SHP77 (cell line): Measurements from ENCODE around the gene KIF3C.
"Not testable (repeated sequence)": the region's sequence is repeated elsewhere in the genome, so short reads cannot be mapped to it uniquely, and the experiment has no call there.

Experiments
- DNase-seq, 2 experiments: peaks; one replicate each; lab custom pipeline; 2025; lab: John Stamatoyannopoulos, UW

Gene KIF3C

DNA sequence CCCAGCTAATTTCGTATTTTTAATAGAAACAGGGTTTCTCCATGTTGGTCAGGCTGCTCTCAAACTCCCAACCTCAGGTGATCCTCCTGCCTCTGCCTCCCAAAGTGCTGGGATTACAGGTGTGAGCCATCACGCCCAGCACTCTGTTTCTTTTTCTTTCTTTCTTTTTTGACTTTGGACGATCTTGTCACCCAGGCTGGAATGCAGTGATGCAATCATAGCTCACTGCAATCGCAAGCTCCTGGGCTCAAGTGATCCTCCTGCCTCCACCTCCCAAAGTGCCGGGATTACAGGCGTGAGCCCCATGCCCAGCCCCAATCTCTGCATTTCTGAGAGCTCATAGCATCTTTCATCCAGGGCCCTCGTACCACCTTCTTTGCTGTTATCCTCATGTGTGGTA is 17.1 kb upstream of the KIF3C start:
- DNase-seq = not testable (repeated sequence)

DNA sequence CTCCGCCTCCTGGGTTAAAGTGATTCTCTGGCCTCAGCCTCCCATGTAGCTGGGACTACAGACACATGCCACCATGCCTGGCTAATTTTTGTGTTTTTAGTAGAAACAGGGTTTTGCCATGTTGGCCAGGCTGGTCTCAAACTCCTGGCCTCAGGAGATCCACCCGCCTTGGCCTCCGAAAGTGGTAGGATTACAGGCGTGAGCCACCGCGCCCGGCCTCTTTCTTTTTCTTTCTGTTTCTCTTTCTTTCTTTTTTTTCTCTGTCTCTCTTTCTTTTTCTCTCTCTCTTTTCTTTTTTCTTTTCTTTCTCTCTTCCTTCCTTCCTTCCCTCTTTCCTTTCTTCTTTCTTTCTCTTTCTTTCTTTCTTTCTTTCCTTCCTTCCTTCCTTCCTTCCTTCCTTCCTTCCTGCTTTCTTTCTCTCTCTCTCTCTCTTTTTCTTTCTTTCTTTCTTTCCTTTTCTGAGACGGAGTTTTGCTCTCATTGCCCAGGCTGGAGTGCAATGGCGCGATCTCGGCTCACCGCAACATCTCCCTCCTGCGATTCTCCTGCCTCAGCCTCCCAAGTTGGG is 16.6 kb upstream of the KIF3C start:
- not testable (repeated sequence) for DNase-seq

DNA sequence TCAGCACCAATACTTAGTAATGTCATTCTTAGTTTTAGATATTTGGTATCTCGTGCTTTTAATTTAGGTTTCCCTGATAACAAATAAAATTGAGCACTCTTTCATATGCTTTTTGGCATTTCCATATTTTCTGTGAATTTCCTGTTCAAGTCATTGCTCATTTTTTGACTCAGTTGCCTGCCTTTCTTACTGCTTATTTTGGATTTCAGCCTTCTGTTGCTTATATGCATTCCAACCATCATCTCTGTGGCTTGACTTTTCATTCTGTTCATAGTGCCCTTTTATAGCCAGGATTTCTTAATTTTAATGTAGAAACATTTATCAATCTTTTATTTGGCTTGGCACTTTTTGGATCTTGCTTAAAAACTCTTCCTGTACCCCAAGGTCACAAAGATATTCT is 14.5 kb upstream of the KIF3C start:
- DNase-seq = no peak

DNA sequence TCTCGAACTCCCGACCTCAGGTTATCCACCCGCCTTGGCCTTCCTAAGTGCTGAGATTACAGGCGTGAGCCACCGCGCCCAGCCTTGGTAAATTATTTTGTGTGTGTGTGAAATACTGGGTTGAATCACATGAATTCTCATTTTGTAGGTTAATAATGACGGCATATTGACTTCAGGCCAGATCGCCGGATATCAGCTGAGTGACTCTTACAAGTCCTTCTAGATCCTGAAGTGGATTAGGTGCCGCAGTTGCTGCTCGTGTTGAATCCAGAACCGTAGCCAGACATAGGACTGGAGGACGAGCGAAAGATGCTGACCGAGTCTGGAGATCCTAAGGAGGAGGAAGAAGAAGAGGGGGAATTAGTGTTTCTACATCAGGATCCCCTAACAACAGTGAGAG is 12.2 kb upstream of the KIF3C start:
- no peak for DNase-seq

DNA sequence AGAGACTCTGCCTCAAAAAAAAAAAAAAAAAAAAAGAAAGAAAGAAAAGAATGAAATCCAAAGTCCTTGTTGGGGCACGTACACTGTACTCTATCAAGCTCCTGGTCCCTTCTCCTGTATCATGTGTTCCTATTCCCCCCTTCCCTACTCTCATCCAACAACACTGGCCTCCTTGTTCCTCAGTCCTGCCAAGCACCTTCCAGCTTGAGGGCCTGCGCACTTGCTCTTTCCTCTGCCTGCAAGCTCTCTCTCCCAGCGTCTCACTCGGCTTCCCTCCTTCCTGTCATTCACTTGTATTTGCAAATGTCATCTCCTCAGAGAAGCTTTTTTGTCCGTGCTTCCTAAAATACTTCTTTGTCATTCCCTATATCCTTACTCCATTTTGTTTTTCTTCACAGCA is 10.8 kb upstream of the KIF3C start:
- DNase-seq = no peak

DNA sequence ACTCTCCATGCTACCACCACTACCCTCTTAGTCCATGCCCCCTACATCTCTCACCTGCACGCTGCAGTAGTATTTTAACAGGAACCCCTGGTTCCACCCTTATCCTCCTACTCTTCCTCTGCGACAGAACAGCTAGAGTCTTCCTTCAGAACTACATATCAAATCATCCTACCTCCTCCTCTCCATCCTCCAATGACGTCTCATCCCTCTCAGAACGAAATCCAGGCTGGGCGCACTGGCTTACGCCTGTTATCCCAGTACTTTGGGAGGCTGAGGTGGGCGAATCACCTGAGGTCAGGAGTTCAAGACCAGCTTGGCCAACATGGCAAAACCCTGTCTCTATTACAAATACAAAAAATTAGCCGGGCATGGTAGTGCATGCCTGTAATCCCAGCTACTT is 10.3 kb upstream of the KIF3C start:
- DNase-seq = no peak

DNA sequence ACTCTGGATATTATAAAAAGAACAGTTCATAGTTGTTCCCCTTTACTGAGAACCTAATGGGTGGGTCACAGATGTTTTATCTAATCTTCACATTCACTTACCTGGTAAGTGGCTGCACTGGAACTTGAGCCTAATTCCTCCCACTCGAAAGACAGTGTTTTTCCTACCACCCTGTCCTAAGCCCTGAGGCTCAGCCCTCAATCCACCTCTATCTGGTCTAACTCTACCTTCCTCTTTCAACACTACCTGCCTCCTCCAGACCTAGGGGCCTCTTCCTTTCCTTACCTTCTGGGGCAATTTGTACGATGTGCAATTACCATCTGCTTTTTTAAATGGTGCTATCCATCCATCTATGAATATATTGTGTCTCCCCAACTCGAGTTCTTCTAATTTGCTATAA is 9.7 kb upstream of the KIF3C start:
- no peak for DNase-seq

DNA sequence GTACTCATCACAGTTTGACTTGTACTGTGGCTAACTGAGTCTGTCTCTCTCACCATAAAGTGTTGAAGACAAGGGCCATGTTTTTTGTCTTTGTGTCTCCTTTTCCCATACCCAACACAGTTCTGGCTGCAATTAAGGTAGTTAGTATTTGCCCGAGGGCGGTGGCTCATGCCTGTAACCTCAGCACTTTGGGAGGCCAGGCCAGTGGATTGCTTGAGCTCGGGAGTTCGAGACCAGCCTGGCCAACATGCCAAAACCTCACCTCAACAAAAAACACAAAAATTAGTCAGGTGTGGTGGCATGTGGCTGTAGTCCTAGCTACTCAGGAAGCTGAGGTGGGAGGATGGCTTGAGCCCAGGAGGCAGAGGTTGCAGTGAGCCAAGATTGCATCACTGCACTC is 6.9 kb upstream of the KIF3C start:
- no peak for DNase-seq

DNA sequence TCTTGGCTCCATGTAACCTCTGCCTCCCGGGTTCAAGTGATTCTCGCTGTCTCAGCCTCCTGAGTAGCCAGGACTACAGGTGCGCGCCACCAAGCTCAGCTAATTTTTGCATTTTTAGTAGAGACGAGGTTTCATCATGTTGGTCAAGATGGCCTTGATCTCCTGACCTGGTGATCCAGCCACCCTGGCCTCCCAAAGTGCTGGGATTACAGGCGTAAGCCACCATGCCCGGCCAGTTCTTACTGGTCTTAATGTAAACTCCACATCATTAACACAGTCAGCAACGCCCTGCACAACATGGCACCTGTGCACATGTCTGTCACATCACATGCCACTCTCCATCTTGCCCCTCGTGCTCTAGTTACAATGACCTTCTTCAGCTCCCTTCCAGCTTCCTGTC is 5.8 kb upstream of the KIF3C start:
- no peak for DNase-seq

DNA sequence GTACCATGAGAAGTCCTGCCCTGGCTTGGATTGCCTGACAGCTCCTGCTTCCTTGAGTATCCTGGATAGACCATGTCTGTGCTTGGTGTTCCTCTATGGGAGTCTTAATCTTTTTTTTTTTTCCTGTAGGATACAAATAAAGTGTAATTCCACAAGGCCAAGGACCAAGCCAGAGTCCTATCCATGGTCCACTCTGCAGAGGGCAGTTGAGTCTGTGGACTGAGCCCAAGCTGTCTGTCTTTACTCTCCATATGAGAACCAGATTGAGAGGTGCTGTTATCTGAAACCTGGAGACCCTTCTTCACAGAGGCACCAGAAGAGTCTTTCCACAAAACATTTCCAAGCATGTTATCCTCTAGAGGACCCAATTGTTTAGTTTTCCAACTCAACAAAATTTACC is 1.4 kb upstream of the KIF3C start:
- DNase-seq = no peak

DNA sequence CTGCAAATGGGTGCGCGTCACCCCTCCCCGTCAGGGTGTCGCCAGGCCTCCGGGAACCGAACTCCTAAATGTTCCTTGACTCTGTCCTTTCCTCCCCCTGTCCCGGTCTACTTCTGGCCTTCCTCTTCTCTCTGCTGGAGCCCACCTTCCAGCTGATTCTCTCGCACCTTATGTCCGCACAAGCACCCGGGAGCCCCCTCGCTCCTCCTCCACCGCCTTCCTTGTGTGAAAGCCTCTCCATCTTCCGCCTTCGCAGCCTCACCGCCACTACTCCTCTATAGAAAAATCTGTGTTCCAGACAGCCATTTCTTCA is 627 bp upstream of the KIF3C start:
- DNase-seq = no peak

DNA sequence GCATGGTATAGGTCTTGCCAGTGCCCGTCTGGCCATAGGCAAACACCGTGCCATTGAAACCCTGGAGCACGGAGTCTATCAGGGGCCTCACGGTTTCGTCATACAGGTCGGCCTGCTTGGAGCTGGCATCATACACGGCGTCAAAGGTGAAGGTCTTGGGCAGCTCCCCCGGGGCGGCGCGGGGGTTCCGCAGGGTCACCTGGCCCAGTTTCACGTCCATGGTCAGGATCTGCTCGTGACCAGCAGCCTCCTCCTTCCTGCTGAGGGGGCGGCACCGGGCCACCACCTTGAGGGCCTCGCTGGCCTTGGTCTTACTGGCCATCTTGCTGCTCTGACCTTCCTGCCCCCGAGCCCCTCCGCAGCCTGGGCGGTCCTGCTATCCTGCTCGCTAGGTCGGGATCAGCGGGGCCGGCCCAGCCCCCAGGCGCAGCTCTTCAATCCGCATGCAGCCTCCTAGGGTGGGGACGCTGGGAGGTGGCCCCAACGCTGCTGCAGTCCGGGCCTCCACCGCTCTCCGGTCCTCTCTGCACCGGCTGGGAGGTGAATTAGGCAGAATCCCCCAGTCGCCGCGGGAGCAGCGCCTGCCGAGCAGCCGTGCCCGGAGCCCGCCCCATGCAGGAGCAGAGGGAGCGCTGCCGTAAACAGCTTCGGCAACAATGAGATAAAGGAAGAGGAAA is 563 bp downstream of the KIF3C start:
- DNase-seq = no peak

DNA sequence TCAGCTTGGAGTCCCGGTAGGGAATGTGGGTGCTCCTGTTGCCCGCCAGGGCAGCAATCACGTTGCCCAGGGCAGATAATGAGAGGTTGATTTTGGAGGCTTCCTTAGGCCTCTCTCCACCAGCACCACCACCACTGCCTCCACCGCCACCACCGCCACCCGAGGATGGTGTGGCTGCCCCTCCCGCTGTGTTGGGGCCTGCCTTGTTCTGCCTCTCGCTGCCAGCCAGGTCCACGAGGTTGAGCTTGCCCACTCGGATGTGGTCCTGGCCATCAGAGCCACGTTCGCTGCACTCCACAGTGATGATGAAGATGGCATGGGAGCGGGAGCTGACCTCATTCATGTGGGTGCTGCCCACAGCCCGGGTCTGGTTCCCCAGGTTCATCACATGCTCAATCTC is 1.3 kb downstream of the KIF3C start:
- no peak for DNase-seq

DNA sequence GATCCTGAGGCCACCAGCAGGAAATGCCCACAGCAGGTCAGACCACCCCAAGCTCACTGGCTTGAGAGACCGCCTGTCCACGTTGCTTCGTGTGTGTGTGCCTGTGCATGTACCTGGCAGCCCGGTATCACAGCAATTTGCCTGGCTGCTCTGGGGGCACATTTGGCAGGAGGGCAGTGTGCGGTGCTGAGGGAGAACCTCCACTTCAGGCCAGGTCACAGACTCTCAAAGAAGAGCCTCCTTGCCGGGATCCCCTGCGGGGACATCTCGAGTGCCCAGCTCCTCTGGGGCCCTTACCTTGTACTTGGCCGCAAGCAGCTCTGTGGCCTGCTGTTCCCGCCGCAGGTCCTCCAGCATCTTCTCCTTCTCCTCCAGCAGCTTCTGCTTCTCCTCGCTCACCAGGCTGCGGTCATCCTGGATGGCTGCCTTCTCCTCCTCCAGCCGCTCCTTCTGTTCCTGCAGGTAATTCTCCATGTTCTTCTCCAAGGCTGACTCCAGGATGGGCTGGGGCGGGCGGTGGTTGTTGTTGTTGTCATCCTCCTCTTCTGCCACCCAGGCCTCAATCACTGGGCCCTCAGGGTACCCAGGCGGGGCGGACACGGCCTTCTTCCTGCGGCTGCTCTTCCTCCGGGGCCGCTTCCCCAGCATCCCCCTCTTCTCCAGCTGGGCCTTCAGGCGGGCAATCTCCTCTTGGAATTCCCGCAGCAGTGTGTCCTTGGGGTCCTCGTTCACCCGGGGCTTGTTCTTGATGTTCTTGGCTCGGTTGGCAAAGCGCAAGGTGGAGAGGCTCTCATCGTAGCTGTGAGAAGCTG is 2.0 kb downstream of the KIF3C start:
- DNase-seq = no peak

DNA sequence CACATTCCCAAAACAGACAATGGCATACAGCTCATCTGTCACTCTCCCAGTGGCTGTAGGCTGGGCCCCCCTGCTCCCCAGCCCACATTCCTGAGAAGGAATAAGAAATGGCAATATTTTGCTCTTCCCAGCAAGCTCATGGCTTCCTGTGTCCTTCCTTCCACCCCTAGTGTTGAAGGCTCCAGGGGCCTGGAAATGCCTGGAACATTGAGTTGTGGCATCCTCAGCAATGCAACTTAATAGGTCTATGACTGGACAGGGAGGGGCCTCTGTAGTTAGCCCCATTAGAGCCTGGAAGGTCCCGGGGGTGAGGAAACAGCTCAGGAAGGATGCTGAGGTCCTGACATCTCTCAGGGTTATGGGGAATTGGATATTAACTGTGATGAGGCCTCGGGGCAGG is 3.3 kb downstream of the KIF3C start:
- DNase-seq = no peak

DNA sequence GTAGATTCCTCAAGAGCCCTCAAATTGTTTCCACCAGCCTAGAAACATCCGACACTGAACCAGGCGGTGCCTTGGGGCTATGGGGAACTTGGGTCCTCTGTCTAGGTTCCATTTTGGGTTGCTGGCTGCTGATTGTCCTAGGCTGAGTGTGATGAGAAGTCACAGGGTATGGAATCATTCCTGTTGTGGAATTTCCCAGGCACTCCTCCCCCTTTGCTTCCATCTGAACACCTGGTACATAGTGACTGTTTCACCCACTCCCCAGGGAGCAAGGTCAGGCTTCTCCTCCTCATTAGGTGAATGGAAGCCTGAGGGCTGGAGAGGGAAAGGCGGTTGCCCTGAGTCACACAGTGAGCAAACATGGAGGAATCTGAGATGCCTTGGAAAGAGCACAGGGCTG is 4.5 kb downstream of the KIF3C start:
- DNase-seq = no peak

DNA sequence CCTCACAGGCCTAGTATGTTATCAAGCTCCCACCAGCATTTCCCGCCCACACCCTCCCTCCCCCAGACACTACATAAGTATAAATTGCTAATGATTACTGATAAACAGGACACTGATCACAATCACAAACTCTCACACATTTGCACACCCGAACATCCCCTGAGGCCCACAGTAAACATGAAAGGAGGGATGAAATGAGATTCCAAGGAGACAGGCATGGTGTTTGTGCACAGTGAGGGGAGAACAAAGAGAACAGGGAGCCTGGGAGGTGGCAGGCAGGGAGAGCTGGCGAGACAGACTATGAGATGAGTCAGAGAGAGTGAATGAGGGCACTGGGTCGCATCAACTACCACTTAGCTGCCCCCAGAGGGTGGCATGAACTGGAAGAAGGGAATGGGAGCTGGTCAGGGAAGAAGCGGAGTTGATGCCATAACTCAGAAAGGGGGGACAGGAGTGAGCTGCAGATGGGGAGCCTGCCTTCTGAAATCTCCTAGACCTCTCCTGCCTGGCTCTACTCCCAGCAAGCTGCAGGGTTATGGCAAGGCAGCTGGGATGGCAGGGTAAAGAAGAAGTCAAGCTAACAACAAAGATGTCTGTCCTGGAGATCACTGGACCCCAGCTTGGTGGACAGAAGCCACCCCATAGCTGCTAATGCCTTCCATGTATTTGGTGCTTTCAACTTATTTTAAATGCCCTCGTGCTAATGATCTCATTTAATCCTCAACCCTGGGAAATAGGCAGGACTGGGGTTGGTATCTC is 5.1 kb downstream of the KIF3C start:
- DNase-seq = no peak

DNA sequence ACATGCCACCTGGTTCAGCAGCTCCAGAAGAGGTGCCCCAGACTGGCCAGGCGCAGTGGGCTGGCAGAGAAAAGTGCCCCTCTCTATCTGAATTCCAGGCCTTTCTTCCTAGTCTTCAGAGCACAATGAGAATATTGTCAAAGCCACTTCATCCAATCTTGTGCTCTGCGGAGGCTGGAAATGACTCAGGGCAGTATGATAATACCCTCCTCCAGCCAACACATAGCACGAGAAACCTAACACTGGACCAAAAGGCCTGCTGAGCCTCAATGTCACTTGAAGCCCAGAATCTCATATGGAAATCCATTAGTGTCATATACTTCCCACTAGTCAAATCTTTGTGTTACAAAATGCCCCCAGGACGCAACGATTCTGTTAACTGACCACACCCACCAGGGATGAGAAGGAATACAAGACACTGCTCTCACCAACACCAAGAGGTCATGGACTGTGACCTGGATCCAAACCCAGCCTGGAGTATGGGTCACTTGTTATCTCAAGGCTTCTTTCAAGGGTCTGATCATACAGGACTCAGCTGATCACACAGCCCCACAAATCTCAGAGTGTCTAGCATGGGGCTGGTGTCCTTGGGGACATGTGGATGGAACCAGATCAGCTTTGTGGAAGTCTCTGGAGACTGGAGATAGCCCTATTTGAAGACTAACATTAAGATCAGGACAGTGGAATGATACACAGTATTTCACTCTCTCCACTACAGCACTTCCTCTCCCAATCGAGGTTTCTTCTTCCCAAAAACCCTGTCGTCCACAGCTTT is 10.1 kb downstream of the KIF3C start:
- no peak for DNase-seq

DNA sequence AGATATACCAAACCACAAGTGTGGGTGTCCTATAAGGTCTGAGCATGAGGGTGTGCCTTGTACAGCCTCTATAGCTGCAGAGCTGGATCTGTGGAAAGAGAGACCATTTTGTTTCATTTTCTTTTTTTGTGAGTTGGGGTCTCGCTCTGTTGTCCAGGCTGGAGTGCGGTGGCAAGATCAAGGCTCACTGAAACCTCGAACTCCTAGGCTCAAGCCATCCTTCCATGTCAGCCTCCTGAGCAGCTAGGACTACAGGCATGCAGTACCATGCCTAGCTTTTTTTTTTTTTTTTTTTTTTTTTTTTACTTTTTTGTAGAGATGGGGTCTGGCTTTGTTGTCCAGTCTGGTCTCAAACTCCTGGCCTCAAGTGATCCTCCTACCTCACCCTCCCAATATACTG is 10.7 kb downstream of the KIF3C start:
- DNase-seq = no peak

DNA sequence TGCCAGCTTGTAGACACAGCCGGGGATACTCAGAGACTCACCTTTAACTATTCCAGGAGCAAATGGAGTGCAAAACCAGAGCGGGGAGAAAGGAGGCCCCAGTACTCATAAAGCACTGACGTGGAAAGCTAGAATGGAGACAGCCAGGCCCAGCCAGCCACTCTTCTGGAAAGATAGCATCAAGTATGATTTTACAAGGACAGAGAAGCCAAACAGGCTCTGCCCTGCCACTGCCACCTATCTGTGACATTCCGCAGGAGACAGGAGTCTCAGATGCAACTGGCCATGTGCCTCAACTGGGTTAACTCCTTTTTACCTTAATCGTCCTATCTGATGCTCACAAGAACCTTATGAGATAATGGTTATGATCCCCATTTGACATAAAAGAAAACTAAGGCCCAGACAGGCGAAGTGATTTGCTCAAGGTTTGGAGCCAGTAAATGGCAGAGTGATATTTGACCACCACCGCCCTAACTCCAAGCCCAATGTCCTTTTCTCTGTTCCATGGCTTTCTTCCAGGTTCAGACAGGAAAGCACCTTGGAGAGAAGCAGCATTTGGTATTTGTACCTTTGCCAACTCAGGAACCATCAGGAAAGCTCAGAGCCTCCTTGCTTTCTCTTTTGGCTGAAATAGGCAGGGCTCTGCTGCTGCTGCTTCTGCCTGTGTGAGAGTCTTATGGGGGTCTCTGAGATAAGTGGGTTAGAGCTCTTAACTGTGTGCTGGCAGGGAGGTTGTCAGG is 15.6 kb downstream of the KIF3C start:
- DNase-seq = no peak

DNA sequence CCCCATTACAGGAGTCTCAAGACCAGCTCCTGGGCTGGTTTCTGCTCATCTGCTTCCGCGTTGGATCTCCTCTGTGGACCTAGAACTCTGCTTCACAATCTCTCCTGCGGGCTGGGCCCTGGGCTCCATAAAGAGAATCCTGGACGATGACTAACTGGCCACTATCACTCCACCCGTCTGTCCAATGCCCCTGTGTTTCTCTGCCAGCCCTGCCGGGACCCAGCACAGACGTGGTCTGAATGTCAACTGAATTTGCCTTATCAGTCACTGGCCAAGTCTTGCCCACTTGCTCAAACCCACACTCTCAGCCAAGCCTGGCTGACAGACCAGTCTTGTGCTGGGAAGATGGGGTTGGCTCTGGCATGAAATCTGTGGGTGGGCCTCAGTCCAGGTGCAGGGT is 17.4 kb downstream of the KIF3C start:
- DNase-seq = no peak
